MM.1S (cell line): ENCODE results near the gene CIB4.

ENCODE experiments used
- DNase-seq: peaks from one replicate; pipeline ENCODE4 v3.0.0-alpha.2; 2015
- H2AFZ ChIP-seq: fragments of 300-600 bp; sonication (generic); 2 replicates; pipeline ENCODE4 v1.6.0; 2016; ENCODE audit warnings: antibody characterized with exemption, low read length
- H3F3A ChIP-seq: fragments of 300-600 bp; sonication (generic); 2 replicates; pipeline ENCODE4 v1.6.1; 2016; ENCODE audit warnings: mild to moderate bottlenecking, antibody characterized with exemption, low read length, moderate library complexity, mixed read lengths; ENCODE audit not compliant: insufficient read depth
- H3K27ac ChIP-seq: fragments of 300-600 bp; sonication (generic); 2 replicates; pipeline ENCODE4 v1.5.1; 2016; ENCODE audit warnings: mild to moderate bottlenecking, low read length
- H3K27me3 ChIP-seq: fragments of 300-600 bp; sonication (generic); replicated peaks from 2 replicates; pipeline ENCODE4 v1.6.0; 2016; ENCODE audit warnings: low read length; ENCODE audit not compliant: insufficient read depth
- H3K36me3 ChIP-seq: fragments of 300-600 bp; sonication (generic); replicated peaks from 2 replicates; pipeline ENCODE4 v1.6.1; 2016; ENCODE audit warnings: mild to moderate bottlenecking, low read length, mixed read lengths; ENCODE audit not compliant: insufficient read depth
- H3K4me1 ChIP-seq: fragments of 300-600 bp; sonication (generic); 2 replicates; pipeline ENCODE4 v1.6.1; 2016; ENCODE audit warnings: low read length, mixed read lengths
- H3K4me2 ChIP-seq: fragments of 300-600 bp; sonication (generic); 2 replicates; pipeline ENCODE4 v1.6.0; 2016; ENCODE audit warnings: low read depth, low read length
- H3K4me3 ChIP-seq: fragments of 300-600 bp; sonication (generic); 2 replicates; pipeline ENCODE4 v1.5.1; 2016; ENCODE audit warnings: low read length, mixed read lengths
- H3K79me2 ChIP-seq: fragments of 300-600 bp; sonication (generic); 2 replicates; pipeline ENCODE4 v1.6.1; 2016; ENCODE audit warnings: mixed run types, low read length, mixed read lengths
- H3K9ac ChIP-seq: fragments of 300-600 bp; sonication (generic); 2 replicates; pipeline ENCODE4 v1.6.1; 2016; ENCODE audit warnings: low read length, mixed read lengths
- H3K9me2 ChIP-seq: fragments of 300-600 bp; sonication (generic); replicated peaks from 2 replicates; pipeline ENCODE4 v1.6.1; 2016; ENCODE audit warnings: mild to moderate bottlenecking, low read length, mixed read lengths; ENCODE audit not compliant: insufficient read depth
- H3K9me3 ChIP-seq: fragments of 300-600 bp; sonication (generic); replicated peaks from 2 replicates; pipeline ENCODE4 v1.6.1; 2016; ENCODE audit warnings: mild to moderate bottlenecking, low read length, mixed read lengths; ENCODE audit not compliant: insufficient read depth
- H4K20me1 ChIP-seq: fragments of 300-600 bp; sonication (generic); 2 replicates; pipeline ENCODE4 v1.6.1; 2016; ENCODE audit warnings: mild to moderate bottlenecking, low read length, moderate library complexity, mixed read lengths; ENCODE audit not compliant: insufficient read depth
- EZH2 ChIP-seq: fragments of 300-600 bp; sonication (generic); optimal IDR thresholded peaks from 2 replicates; pipeline ENCODE3; 2017; ENCODE audit warnings: low read depth, mild to moderate bottlenecking, antibody characterized with exemption, low read length, mixed read lengths
- EZH2phosphoT487 ChIP-seq: fragments of 300-600 bp; sonication (generic); IDR thresholded peaks from 2 replicates; pipeline ENCODE4 v1.6.1; 2018; ENCODE audit warnings: antibody characterized with exemption, low read length
- TF ChIP-seq, protein P1 (sequence below): fragments of 300-600 bp; sonication (generic); IDR thresholded peaks from 2 replicates; pipeline ENCODE4 v1.5.1; 2016; ENCODE audit warnings: antibody characterized with exemption, low read length, mixed read lengths

The CIB4 gene

DNA sequence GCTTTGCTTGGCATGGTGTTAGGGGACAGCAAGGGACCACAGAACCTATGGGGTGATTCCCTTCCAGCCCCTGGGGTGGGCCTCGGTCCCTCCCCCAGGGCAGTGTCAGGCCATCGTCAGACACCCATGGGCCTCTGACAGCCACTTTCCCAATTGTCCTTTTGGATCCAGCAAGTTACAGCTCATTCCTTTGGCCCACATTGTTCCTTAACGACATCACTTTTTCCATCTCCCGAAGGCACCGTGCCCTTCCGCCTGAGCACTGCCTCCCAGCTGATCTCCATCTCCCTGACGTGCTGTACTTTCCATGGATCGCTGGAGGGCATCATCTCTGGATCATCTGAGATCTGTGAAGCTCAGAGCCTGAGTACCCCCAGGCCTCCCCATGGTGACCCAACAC is 41.0 kb upstream of the CIB4 start:
- DNase-seq, result no peak
- Histone ChIP-seq H3K4me2 (no peak overlapping the region), H3K4me1 (no peaks in the 10 kb centered on the region), H3K9me3 (no peaks in the 10 kb centered on the region), H3K9ac (no peak overlapping the region), H4K20me1 (no peaks in the 10 kb centered on the region), H3K27ac (no peak overlapping the region), H3K9me2 (no peaks in the 10 kb centered on the region), H3F3A (no peaks in the 10 kb centered on the region), H3K4me3 (no peak overlapping the region), H3K79me2 (no peaks in the 10 kb centered on the region), H3K36me3 (no peaks in the 10 kb centered on the region), H2AFZ (no peak overlapping the region), H3K27me3 (peaks cover 90% of the 10 kb centered on the region)
- TF ChIP-seq EZH2, result no peak
- TF ChIP-seq, protein P1, sequence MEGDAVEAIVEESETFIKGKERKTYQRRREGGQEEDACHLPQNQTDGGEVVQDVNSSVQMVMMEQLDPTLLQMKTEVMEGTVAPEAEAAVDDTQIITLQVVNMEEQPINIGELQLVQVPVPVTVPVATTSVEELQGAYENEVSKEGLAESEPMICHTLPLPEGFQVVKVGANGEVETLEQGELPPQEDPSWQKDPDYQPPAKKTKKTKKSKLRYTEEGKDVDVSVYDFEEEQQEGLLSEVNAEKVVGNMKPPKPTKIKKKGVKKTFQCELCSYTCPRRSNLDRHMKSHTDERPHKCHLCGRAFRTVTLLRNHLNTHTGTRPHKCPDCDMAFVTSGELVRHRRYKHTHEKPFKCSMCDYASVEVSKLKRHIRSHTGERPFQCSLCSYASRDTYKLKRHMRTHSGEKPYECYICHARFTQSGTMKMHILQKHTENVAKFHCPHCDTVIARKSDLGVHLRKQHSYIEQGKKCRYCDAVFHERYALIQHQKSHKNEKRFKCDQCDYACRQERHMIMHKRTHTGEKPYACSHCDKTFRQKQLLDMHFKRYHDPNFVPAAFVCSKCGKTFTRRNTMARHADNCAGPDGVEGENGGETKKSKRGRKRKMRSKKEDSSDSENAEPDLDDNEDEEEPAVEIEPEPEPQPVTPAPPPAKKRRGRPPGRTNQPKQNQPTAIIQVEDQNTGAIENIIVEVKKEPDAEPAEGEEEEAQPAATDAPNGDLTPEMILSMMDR, result no peak
- no peak for TF ChIP-seq EZH2phosphoT487

DNA sequence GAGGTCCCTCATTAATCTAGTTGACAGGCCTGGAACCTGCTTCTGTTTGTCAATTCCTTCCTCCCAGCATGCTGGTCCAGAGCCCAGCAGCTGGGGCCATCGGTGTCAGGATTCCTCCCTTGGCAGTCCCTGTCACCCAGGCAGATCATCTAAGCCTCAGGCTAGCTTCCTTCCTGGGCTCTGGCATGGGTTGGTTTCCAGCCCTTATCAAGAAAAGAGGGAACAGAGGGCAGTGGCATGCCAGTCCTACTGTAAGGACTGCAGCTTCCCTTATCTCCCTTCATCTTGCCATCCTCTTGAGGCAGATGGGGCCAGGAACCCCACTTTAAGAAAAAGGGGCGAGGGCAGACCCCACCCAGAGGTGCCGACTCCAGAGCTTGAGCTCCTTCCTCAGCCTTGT is 40.5 kb upstream of the CIB4 start:
- H4K20me1 ChIP-seq, result no peaks in the 10 kb centered on the region
- H3K79me2 ChIP-seq, result no peaks in the 10 kb centered on the region
- no peaks in the 10 kb centered on the region for H3F3A ChIP-seq
- no peak for DNase-seq
- H3K9me3 ChIP-seq, result no peaks in the 10 kb centered on the region
- no peak overlapping the region for H3K9ac ChIP-seq
- TF ChIP-seq, protein P1, result no peak
- TF ChIP-seq EZH2phosphoT487 (no peak), EZH2 (no peak)
- H3K27me3 ChIP-seq, result peaks cover 87% of the 10 kb centered on the region
- H3K4me2 ChIP-seq, result no peak overlapping the region
- no peak overlapping the region for H2AFZ ChIP-seq
- H3K27ac ChIP-seq, result no peak overlapping the region
- H3K9me2 ChIP-seq, result no peaks in the 10 kb centered on the region
- no peak overlapping the region for H3K4me3 ChIP-seq
- H3K4me1 ChIP-seq, result no peaks in the 10 kb centered on the region
- H3K36me3 ChIP-seq, result no peaks in the 10 kb centered on the region

DNA sequence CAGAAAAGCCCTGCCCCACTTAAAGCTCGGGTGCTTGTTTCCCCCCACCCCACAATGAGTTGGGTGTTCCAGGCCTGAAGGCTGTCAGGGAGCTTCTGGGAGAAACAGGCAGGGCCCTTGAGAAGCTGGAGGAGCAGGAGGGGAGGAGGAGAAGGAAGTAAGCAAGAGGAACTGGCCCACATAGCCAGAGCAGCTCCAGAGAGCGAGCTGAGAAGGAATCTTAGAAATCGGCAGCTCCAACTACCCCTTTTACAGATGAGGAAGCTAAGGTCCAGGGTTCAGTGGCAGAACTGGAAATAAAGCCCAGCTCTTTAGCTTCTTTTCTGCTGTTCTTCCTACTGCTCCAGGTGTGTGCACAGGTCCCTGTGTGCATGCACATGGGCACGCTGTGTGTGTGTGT is 38.7 kb upstream of the CIB4 start:
- Histone ChIP-seq H3K4me2 (no peak overlapping the region), H4K20me1 (no peaks in the 10 kb centered on the region), H3K79me2 (no peaks in the 10 kb centered on the region), H2AFZ (no peak overlapping the region), H3K27me3 (peaks cover 83% of the 10 kb centered on the region), H3K9ac (no peak overlapping the region), H3K9me2 (no peaks in the 10 kb centered on the region), H3K9me3 (no peaks in the 10 kb centered on the region), H3F3A (no peaks in the 10 kb centered on the region), H3K4me1 (no peaks in the 10 kb centered on the region), H3K36me3 (no peaks in the 10 kb centered on the region), H3K4me3 (no peak overlapping the region), H3K27ac (no peak overlapping the region)
- TF ChIP-seq EZH2, result no peak
- TF ChIP-seq EZH2phosphoT487, result no peak
- TF ChIP-seq, protein P1, result no peak
- no peak for DNase-seq
